Peyer's patch (tissue), 4 donors: ENCODE data around the gene OR10C1.

Source experiments
- CTCF ChIP-seq, 6 experiments: fragments of 450-650 bp in 4 of 6; fragments of 200-600 bp in 2 of 6; sonication (generic) in 1 of 6; IDR thresholded peaks; one replicate each; pipeline ENCODE4 v1.5.1; 2017 to 2019; ENCODE audit warnings: antibody characterized with exemption in 6 of 6, mild to moderate bottlenecking in 3 of 6, moderate library complexity in 1 of 6
- POLR2A ChIP-seq, 2 donors: fragments of 450-650 bp; IDR thresholded peaks; one replicate each; pipeline ENCODE4 v1.5.1; 2017; ENCODE audit warnings: antibody characterized with exemption in 2 of 2, mild to moderate bottlenecking in 2 of 2, moderate library complexity in 2 of 2

- no peak for TF ChIP-seq CTCF (IDR thresholded peaks at IDR 0.05)
- TF ChIP-seq POLR2A (IDR thresholded peaks at IDR 0.05), result no peak
These were observed 14.9 kb upstream of the OR10C1 start for GRCh38 chr6:29424168-29424567.
